Vagina (tissue), 2 donors: ENCODE results near the gene TBC1D8. TPM values are rescaled to one million over a fixed set of nuclear protein-coding genes. Genes with fewer than 3 reads are reported as not detected.

Experiments used
- DNase-seq, 2 donors: peaks; one replicate each; pipeline ENCODE4 v3.0.0-alpha.2; 2017; ENCODE audit errors: extremely low spot score in 2 of 2
- H3K27ac ChIP-seq: fragments of 200-600 bp; sonication (generic); one replicate; pipeline ENCODE4 v1.5.1; 2019
- H3K27me3 ChIP-seq: fragments of 200-600 bp; sonication (generic); one replicate; pipeline ENCODE4 v1.5.1; 2019
- H3K36me3 ChIP-seq, 2 donors: fragments of 200-600 bp; sonication (generic); one replicate each; pipeline ENCODE4 v1.5.1; 2017 to 2019
- H3K4me1 ChIP-seq: fragments of 200-600 bp; sonication (generic); one replicate; pipeline ENCODE4 v1.5.1; 2019
- H3K4me3 ChIP-seq, 2 donors: fragments of 200-600 bp; sonication (generic); 1 replicate in 1 of 2; 2 replicates in 1 of 2; pipeline ENCODE4 v1.5.1; 2016 to 2019
- H3K9me3 ChIP-seq: fragments of 200-600 bp; sonication (generic); one replicate; pipeline ENCODE4 v1.5.1; 2019
- POLR2A ChIP-seq, 2 donors: fragments of 450-650 bp; IDR thresholded peaks; one replicate each; pipeline ENCODE4 v1.6.1; 2017; ENCODE audit warnings: antibody characterized with exemption in 2 of 2, mild to moderate bottlenecking in 2 of 2, moderate library complexity in 2 of 2
- POLR2AphosphoS5 ChIP-seq, 2 donors: sonication (generic); formaldehyde crosslinking; IDR thresholded peaks; one replicate each; pipeline ENCODE4 v1.9.0; 2017; ENCODE audit warnings: antibody characterized with exemption in 2 of 2, mild to moderate bottlenecking in 2 of 2, low read depth in 1 of 2; ENCODE audit not compliant: insufficient read depth in 1 of 2
- intact Hi-C: fragments of 100-400 bp; cut with DNase I; formaldehyde crosslinking; loops from one replicate; pipeline ENCODE4 v1.15.1; 2023
- total RNA-seq: library from RNA; depleted of rRNA; stranded (reverse); fragments of >200 nt; gene quantifications from one replicate; pipeline ENCODE4 v1.2.3, GENCODE V29; 2016
- TF ChIP-seq, protein P1 (sequence below), 3 experiments: fragments of 450-650 bp in 2 of 3; fragments of 200-600 bp in 1 of 3; sonication (generic) in 1 of 3; IDR thresholded peaks; one replicate each; pipeline ENCODE4 v1.5.1; 2017 to 2019; ENCODE audit warnings: antibody characterized with exemption in 3 of 3, mild to moderate bottlenecking in 2 of 3, moderate library complexity in 2 of 3

The TBC1D8 gene
- total RNA-seq, 1 donor from 2014 or later = 72.2 TPM

DNA sequence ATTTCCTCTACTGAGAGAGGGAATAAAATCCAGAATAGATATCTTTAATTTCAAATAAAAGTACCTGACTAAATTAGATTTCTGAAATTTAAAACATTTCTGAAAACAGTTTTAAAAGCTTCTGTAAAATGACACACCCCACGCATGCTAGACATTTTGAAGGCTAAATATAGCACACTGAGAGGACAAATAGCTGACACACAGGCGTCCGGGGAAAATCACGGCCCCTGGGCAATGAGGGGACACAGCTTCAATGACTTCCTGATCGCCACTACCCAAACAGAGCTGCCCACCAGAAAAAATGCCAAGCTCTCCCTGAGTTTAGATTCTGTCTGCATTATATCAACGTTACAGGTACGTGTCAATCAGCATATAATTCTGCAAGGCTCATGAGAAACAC lies 10.9 kb downstream of the TBC1D8 start:
- no peak for DNase-seq
- Histone ChIP-seq H3K36me3 (no peaks in the 10 kb centered on the region), H3K27me3 (no peaks in the 10 kb centered on the region), H3K27ac (no peak overlapping the region), H3K4me1 (peaks cover 8% of the 10 kb centered on the region), H3K4me3 (no peak overlapping the region), H3K9me3 (no peaks in the 10 kb centered on the region)
- TF ChIP-seq POLR2AphosphoS5 (IDR thresholded peaks at IDR 0.05; ENCODE audit: insufficient read depth in 1 of 2, low read depth in 1 of 2) = no peak
- intact Hi-C loops = no loop called here

DNA sequence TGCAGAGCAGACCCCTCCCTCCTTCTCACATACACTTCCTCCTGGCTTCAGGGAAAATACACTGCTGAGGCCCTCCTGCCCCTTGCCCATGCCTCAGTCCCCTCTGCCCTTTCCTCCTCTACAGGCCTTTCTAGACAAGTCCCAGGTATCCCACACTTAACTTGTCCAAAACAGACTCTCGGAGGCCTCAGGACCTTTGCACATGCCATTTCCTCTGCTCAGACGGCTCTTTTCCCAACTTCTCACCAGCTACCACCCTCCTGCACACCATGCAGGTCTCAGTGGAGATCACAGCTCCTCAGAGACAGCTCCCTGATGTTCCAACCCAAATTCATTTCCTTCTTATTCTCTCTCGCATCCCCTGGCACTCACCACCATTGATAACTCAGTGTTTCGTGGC lies 11.7 kb downstream of the TBC1D8 start:
- Histone ChIP-seq H3K27me3 (no peaks in the 10 kb centered on the region), H3K27ac (no peak overlapping the region), H3K9me3 (no peaks in the 10 kb centered on the region), H3K36me3 (no peaks in the 10 kb centered on the region), H3K4me3 (no peak overlapping the region), H3K4me1 (peaks cover 10% of the 10 kb centered on the region)
- no peak for DNase-seq
- TF ChIP-seq POLR2A (IDR thresholded peaks at IDR 0.05) (no peak), POLR2AphosphoS5 (IDR thresholded peaks at IDR 0.05; ENCODE audit: insufficient read depth in 1 of 2, low read depth in 1 of 2) (no peak)
- TF ChIP-seq, protein P1, sequence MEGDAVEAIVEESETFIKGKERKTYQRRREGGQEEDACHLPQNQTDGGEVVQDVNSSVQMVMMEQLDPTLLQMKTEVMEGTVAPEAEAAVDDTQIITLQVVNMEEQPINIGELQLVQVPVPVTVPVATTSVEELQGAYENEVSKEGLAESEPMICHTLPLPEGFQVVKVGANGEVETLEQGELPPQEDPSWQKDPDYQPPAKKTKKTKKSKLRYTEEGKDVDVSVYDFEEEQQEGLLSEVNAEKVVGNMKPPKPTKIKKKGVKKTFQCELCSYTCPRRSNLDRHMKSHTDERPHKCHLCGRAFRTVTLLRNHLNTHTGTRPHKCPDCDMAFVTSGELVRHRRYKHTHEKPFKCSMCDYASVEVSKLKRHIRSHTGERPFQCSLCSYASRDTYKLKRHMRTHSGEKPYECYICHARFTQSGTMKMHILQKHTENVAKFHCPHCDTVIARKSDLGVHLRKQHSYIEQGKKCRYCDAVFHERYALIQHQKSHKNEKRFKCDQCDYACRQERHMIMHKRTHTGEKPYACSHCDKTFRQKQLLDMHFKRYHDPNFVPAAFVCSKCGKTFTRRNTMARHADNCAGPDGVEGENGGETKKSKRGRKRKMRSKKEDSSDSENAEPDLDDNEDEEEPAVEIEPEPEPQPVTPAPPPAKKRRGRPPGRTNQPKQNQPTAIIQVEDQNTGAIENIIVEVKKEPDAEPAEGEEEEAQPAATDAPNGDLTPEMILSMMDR (IDR thresholded peaks at IDR 0.05) = no peak
- intact Hi-C loops = no loop called here

DNA sequence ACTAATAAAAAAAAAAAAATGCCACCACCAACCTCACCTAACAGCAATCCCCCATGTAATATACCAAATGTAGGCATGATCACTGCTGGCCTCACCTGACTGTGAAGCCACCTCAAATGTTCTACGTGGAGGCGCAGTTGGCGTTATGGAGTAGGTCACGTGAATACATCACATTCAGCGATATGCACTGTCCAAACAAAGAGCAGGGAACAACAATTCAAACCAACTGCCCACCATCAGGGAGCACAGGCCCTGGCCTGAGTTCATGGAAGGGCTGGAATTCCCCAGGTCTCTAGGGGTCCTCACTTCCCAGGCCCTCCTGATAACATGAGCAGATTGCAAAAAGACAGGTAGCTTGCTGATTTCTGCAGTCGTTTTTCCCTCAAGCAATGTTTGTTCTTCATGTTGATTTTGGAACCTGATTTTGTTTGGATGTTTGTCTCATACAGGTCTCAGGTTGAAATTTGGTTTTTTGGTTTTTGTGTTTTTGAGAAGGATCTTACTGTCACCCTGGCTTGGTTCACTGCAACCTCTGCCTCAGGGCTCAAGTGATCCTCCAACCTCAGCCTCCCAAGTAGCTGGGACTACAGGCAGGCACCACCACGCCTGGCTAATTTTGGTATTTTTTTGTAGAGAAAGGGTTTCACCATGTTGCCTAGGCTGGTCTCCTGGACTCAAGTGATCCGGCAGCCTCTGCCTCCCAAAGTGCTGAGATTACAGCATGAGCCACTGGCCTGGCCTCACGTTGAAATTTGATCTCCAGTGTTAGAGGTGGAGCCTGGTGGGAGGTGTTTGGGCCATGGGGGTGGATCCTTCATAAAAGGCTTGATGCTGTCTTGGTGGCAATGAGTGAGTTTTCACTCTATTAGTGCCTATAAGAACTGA lies 15.5 kb downstream of the TBC1D8 start:
- Histone ChIP-seq H3K4me3 (no peak overlapping the region), H3K36me3 (no peaks in the 10 kb centered on the region), H3K27ac (no peak overlapping the region), H3K9me3 (no peaks in the 10 kb centered on the region), H3K4me1 (peaks cover 8% of the 10 kb centered on the region), H3K27me3 (no peaks in the 10 kb centered on the region)
- intact Hi-C loops = no loop called here
- TF ChIP-seq POLR2AphosphoS5 (IDR thresholded peaks at IDR 0.05; ENCODE audit: insufficient read depth in 1 of 2, low read depth in 1 of 2) = no peak
- TF ChIP-seq POLR2A (IDR thresholded peaks at IDR 0.05) = no peak
- TF ChIP-seq, protein P1 (IDR thresholded peaks at IDR 0.05) = no peak
- DNase-seq = no peak

DNA sequence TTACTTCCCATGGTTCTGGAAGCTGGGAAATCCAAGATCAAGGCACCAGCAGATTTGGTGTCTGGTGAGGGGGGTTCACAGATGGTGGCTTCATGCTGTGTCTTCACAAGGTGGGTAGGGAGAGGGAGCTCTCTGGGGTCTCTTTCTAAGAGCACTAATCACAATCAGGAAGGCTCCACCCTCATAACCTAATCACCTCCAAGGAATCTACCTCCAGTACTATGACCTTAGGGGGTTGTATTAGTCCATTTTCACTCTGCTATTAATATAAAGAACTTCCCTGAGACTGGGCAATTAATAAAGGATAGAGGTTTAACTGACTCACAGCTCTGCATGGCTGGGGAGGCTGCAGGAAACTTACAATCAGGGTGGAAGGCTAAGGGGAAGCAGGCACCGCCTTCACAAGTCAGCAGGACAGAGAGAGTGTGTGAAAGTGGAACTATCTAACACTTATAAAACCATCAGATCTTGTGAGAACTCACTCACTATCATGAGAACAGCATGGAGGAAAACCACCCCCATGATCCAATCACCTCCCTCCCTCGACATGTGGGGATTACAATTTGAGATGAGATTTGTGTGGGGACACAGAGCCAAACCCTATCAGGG lies 17.6 kb downstream of the TBC1D8 start:
- H3K9me3 ChIP-seq = no peaks in the 10 kb centered on the region
- no peaks in the 10 kb centered on the region for H3K27me3 ChIP-seq
- intact Hi-C loops = no loop called here
- no peak overlapping the region for H3K27ac ChIP-seq
- H3K4me1 ChIP-seq = peaks cover 6% of the 10 kb centered on the region
- TF ChIP-seq POLR2AphosphoS5 (IDR thresholded peaks at IDR 0.05; ENCODE audit: insufficient read depth in 1 of 2, low read depth in 1 of 2) (no peak), POLR2A (IDR thresholded peaks at IDR 0.05) (no peak)
- TF ChIP-seq, protein P1 (IDR thresholded peaks at IDR 0.05) = no peak
- H3K4me3 ChIP-seq = no peak overlapping the region
- H3K36me3 ChIP-seq = no peaks in the 10 kb centered on the region
- no peak for DNase-seq

DNA sequence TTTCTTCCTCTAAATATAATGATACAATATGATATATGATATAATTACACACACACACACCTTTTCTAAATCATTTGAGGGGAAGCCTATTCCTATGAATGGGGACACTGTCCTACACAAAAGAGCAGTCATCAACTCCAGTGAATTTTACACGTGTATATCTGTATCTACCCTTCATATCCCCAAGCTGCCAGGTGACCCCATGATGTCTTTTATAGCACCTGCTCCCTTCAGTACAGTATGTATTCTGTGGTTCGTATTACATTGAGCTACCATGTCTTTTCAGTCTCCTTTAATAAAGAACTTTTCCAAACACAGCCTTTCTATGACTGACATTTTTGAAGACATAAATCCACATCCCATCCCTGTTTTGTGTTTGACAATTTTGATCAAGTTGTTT lies 19.0 kb downstream of the TBC1D8 start:
- no peak for DNase-seq
- H3K27ac ChIP-seq = no peak overlapping the region
- H3K36me3 ChIP-seq = no peaks in the 10 kb centered on the region
- no peaks in the 10 kb centered on the region for H3K27me3 ChIP-seq
- TF ChIP-seq POLR2AphosphoS5 (IDR thresholded peaks at IDR 0.05; ENCODE audit: insufficient read depth in 1 of 2, low read depth in 1 of 2) (no peak), POLR2A (IDR thresholded peaks at IDR 0.05) (no peak)
- TF ChIP-seq, protein P1 (IDR thresholded peaks at IDR 0.05) = no peak
- intact Hi-C loops = no loop called here
- H3K4me3 ChIP-seq = no peak overlapping the region
- H3K4me1 ChIP-seq = peaks cover 12% of the 10 kb centered on the region
- no peaks in the 10 kb centered on the region for H3K9me3 ChIP-seq
